COLO829 (cell line): ENCODE results near the gene TXNDC11.

ENCODE experiments used
- DNase-seq: peaks from one replicate; pipeline ENCODE4 v3.0.0; 2012; ENCODE audit warnings: low spot score

The TXNDC11 gene

GRCh38 chr16:11691235-11691634 is 51.4 kb downstream of the TXNDC11 start:
- DNase-seq: no peak

GRCh38 chr16:11689031-11689840 is 53.4 kb downstream of the TXNDC11 start:
- no peak for DNase-seq

GRCh38 chr16:11688520-11688886 is 54.2 kb downstream of the TXNDC11 start:
- no peak for DNase-seq

- no peak for DNase-seq
These were observed 54.8 kb downstream of the TXNDC11 start for GRCh38 chr16:11687601-11688519.

- no peak for DNase-seq
These were observed 55.8 kb downstream of the TXNDC11 start for GRCh38 chr16:11686713-11687380.

GRCh38 chr16:11685844-11686618 is 56.6 kb downstream of the TXNDC11 start:
- DNase-seq: no peak

GRCh38 chr16:11684231-11685025 is 58.2 kb downstream of the TXNDC11 start:
- DNase-seq: no peak

- DNase-seq: no peak
These were observed 59.5 kb downstream of the TXNDC11 start for GRCh38 chr16:11683145-11683544.

- DNase-seq: no peak
These were observed 60.0 kb downstream of the TXNDC11 start for GRCh38 chr16:11682655-11683096.

GRCh38 chr16:11681976-11682654 is 60.5 kb downstream of the TXNDC11 start:
- no peak for DNase-seq

GRCh38 chr16:11681556-11681955 is 61.1 kb downstream of the TXNDC11 start:
- DNase-seq: no peak

- DNase-seq: no peak
These were observed 62.4 kb downstream of the TXNDC11 start for GRCh38 chr16:11679941-11680911.

- no peak for DNase-seq
These were observed 63.4 kb downstream of the TXNDC11 start for GRCh38 chr16:11679250-11679649.

- no peak for DNase-seq
These were observed 64.4 kb downstream of the TXNDC11 start for GRCh38 chr16:11677959-11678881.

GRCh38 chr16:11677451-11677951 is 65.2 kb downstream of the TXNDC11 start:
- DNase-seq: no peak

- no peak for DNase-seq
These were observed 65.9 kb downstream of the TXNDC11 start for GRCh38 chr16:11676799-11677198.
